Gastrocnemius medialis (tissue), 4 donors: ENCODE measurements around the gene NSMCE3.

Experiments
- CTCF ChIP-seq, 5 experiments: fragments of 450-650 bp in 3 of 5; fragments of 200-600 bp in 2 of 5; sonication (generic) in 2 of 5; IDR thresholded peaks in 4 of 5; conservative IDR thresholded peaks in 1 of 5; 1 replicate in 4 of 5; 2 replicates in 1 of 5; pipeline ENCODE4 v1.5.1; 2016 to 2019; ENCODE audit warnings: antibody characterized with exemption in 5 of 5, mild to moderate bottlenecking in 3 of 5, moderate library complexity in 3 of 5
- POLR2A ChIP-seq, 2 donors: fragments of 450-650 bp; IDR thresholded peaks; one replicate each; pipeline ENCODE4 v1.6.1; 2017; ENCODE audit warnings: antibody characterized with exemption in 2 of 2, mild to moderate bottlenecking in 2 of 2, moderate library complexity in 2 of 2

- TF ChIP-seq POLR2A (IDR thresholded peaks at IDR 0.05) = no peak
- no peak for TF ChIP-seq CTCF (IDR thresholded peaks at IDR 0.05 in 4 of 5, conservative IDR thresholded peaks at IDR 0.05 in 1 of 5)
Observed at GRCh38 chr15:29311696-29312095, 42.1 kb upstream of the NSMCE3 start.
